Mesenchymal stem cell (in vitro differentiated cells and primary cell): Measurements from ENCODE around the gene PHYHIPL.

Experiments used
- DNase-seq: peaks from one replicate; pipeline ENCODE4 v3.0.0-alpha.2; 2013
- H2AFZ ChIP-seq: one replicate; pipeline ENCODE4 v1.6.1; 2013; ENCODE audit warnings: low read depth, mild to moderate bottlenecking, control low read depth, inconsistent platforms, low read length, moderate library complexity
- H2AK5ac ChIP-seq: 2 replicates; pipeline ENCODE4 v1.6.1; 2013; ENCODE audit warnings: low read length, moderate library complexity, mild to moderate bottlenecking, inconsistent platforms; ENCODE audit not compliant: severe bottlenecking
- H2BK120ac ChIP-seq: one replicate; pipeline ENCODE4 v1.6.1; 2013; ENCODE audit warnings: low read depth, mild to moderate bottlenecking, inconsistent platforms, low read length, moderate library complexity
- H2BK12ac ChIP-seq, 2 experiments: one replicate each; pipeline ENCODE4 v1.6.1; 2013; ENCODE audit warnings: inconsistent platforms in 2 of 2, low read length in 2 of 2, mild to moderate bottlenecking in 2 of 2, moderate library complexity in 2 of 2, control low read depth in 1 of 2
- H2BK15ac ChIP-seq: one replicate; pipeline ENCODE4 v1.6.1; 2013; ENCODE audit warnings: mild to moderate bottlenecking, low read depth, inconsistent platforms; ENCODE audit not compliant: poor library complexity, severe bottlenecking
- H2BK5ac ChIP-seq: 2 replicates; pipeline ENCODE4 v1.6.1; 2013; ENCODE audit warnings: low read depth, mild to moderate bottlenecking, low read length, control low read depth, inconsistent platforms; ENCODE audit not compliant: poor library complexity, severe bottlenecking
- H3K14ac ChIP-seq, 2 experiments: one replicate each; pipeline ENCODE4 v1.6.1; 2013; ENCODE audit warnings: inconsistent platforms in 2 of 2, low read length in 2 of 2, control low read depth in 1 of 2, mild to moderate bottlenecking in 1 of 2, moderate library complexity in 1 of 2
- H3K18ac ChIP-seq, 2 experiments: one replicate each; pipeline ENCODE4 v1.6.1; 2013; ENCODE audit warnings: inconsistent platforms in 2 of 2, low read length in 2 of 2, control low read depth in 1 of 2, low read depth in 1 of 2, mild to moderate bottlenecking in 1 of 2
- H3K23ac ChIP-seq, 2 experiments: one replicate each; pipeline ENCODE4 v1.6.1; 2013; ENCODE audit warnings: inconsistent platforms in 2 of 2, low read length in 2 of 2, mild to moderate bottlenecking in 2 of 2, moderate library complexity in 2 of 2, control low read depth in 1 of 2
- H3K27ac ChIP-seq: 2 replicates; pipeline ENCODE4 v1.5.1; 2013; ENCODE audit warnings: mild to moderate bottlenecking, moderate library complexity, low read length, control low read depth, inconsistent platforms; ENCODE audit not compliant: poor library complexity, severe bottlenecking
- H3K27me3 ChIP-seq, 2 experiments: 2 replicates each; pipeline versions ENCODE4 v1.6.1 to v1.7.0; 2013; ENCODE audit warnings: low read length in 2 of 2, mild to moderate bottlenecking in 2 of 2, moderate library complexity in 2 of 2, control low read depth in 1 of 2, inconsistent platforms in 1 of 2; ENCODE audit not compliant: control insufficient read depth in 1 of 2, insufficient read depth in 1 of 2
- H3K36me3 ChIP-seq, 2 experiments: 2 replicates each; pipeline versions ENCODE4 v1.6.1 to v1.7.0; 2013; ENCODE audit warnings: low read length in 2 of 2, control low read depth in 1 of 2, inconsistent platforms in 1 of 2, low read depth in 1 of 2, mild to moderate bottlenecking in 1 of 2; ENCODE audit not compliant: insufficient read depth in 2 of 2, control insufficient read depth in 1 of 2
- H3K4ac ChIP-seq, 2 experiments: one replicate each; pipeline ENCODE4 v1.6.1; 2013; ENCODE audit warnings: inconsistent platforms in 2 of 2, low read length in 2 of 2, mild to moderate bottlenecking in 2 of 2, moderate library complexity in 2 of 2, control low read depth in 1 of 2, low read depth in 1 of 2
- H3K4me1 ChIP-seq: 2 replicates; pipeline ENCODE4 v1.6.1; 2013; ENCODE audit warnings: low read depth, low read length, control low read depth; ENCODE audit not compliant: control insufficient read depth, insufficient read depth
- H3K4me2 ChIP-seq: 2 replicates; pipeline ENCODE4 v1.6.1; 2013; ENCODE audit warnings: low read length, mild to moderate bottlenecking, inconsistent platforms; ENCODE audit not compliant: poor library complexity, severe bottlenecking
- H3K4me3 ChIP-seq, 2 experiments: 2 replicates each; pipeline versions ENCODE4 v1.5.1 to v1.7.0; 2013; ENCODE audit warnings: low read length in 2 of 2, mild to moderate bottlenecking in 2 of 2, control low read depth in 1 of 2, low read depth in 1 of 2; ENCODE audit not compliant: insufficient read depth in 1 of 2
- H3K79me1 ChIP-seq: replicated peaks from 2 replicates; pipeline ENCODE4 v1.6.1; 2013; ENCODE audit warnings: mild to moderate bottlenecking, control low read depth, low read length, inconsistent platforms; ENCODE audit not compliant: poor library complexity, severe bottlenecking
- H3K9ac ChIP-seq: 2 replicates; pipeline ENCODE4 v1.7.0; 2013; ENCODE audit warnings: mild to moderate bottlenecking, low read length, moderate library complexity
- H3K9me3 ChIP-seq: 2 replicates; pipeline ENCODE4 v1.7.0; 2013; ENCODE audit warnings: mild to moderate bottlenecking, low read length; ENCODE audit not compliant: control insufficient read depth
- H4K8ac ChIP-seq: one replicate; pipeline ENCODE4 v1.6.1; 2013; ENCODE audit warnings: inconsistent platforms, mild to moderate bottlenecking, low read length, moderate library complexity
- H4K91ac ChIP-seq: one replicate; pipeline ENCODE4 v1.6.1; 2013; ENCODE audit warnings: mild to moderate bottlenecking, low read length, inconsistent platforms
- WGBS: methylation state at CpG from one replicate; pipeline ENCODE4 v1.1.7; 2013; ENCODE audit warnings: mixed read lengths; 5-methylcytosine and 5-hydroxymethylcytosine counted together

PHYHIPL gene

DNA sequence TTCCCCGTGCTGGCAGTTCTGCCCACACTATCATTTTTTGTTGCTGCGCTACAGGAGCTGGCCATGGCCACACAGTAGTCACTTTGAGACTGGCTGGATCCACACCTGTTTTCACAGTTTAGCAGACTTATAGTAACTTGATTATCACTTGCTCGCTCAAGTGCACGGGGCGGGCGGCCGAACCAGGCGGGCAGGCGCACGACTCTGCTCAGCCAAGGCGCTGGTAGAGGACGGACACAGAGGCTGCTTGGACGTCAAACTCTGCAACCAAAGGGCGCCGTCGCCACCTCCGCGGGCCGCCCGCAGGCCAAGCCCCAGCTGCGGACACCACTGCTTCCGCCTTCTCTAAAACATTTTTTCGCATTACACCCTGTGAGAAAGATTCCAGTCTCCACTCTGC lies 38.4 kb upstream of the PHYHIPL start:
- Histone ChIP-seq H2BK12ac (no peak overlapping the region), H3K79me1 (no peaks in the 10 kb centered on the region), H3K36me3 (no peaks in the 10 kb centered on the region), H3K23ac (no peak overlapping the region), H4K91ac (no peak overlapping the region), H3K14ac (no peak overlapping the region), H2BK120ac (no peak overlapping the region), H3K9me3 (no peaks in the 10 kb centered on the region), H3K4me2 (no peak overlapping the region), H3K4ac (no peak overlapping the region), H3K4me3 (peak overlapping the region in 1 of 2 experiments; percentile 1), H2AK5ac (no peak overlapping the region), H2BK15ac (no peak overlapping the region), H3K18ac (no peak overlapping the region), H2AFZ (no peak overlapping the region), H3K9ac (no peak overlapping the region), H3K27ac (no peak overlapping the region), H3K27me3 (no peaks in the 10 kb centered on the region), H2BK5ac (no peak overlapping the region), H3K4me1 (no peaks in the 10 kb centered on the region), H4K8ac (no peak overlapping the region)
- WGBS, result 91% methylated on average over 15 of the region's 23 CpGs
- no peak for DNase-seq

DNA sequence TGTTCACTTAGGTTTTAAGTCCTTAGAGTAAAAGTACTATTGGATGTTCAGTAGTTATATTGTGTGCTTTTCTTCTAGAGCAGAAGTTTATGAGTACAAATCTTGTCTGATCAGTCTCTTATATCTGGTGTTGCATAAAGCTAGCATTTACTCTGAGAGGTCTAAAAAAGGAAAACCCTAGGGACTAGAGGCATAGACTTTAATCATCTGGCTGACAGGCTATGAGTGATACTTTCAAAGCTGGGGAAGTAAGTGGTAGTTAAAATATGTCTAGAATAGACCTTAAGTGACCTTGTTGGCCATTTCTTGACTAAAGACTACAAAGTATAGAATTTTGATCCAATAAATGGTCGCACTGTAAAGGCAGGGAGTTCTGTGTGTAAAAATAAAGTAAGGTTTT lies 32.9 kb upstream of the PHYHIPL start:
- DNase-seq, result no peak
- no CpG with 5 or more reads among the region's 1 CpG for WGBS
- no peak overlapping the region for H3K9ac ChIP-seq
- no peak overlapping the region for H2BK15ac ChIP-seq
- H2AK5ac ChIP-seq, result no peak overlapping the region
- H3K4me2 ChIP-seq, result no peak overlapping the region
- H3K27ac ChIP-seq, result no peak overlapping the region
- H4K91ac ChIP-seq, result no peak overlapping the region
- no peaks in the 10 kb centered on the region for H3K36me3 ChIP-seq
- H3K27me3 ChIP-seq, result no peaks in the 10 kb centered on the region
- no peak overlapping the region for H2AFZ ChIP-seq
- no peak overlapping the region for H3K4me3 ChIP-seq
- no peak overlapping the region for H3K4ac ChIP-seq
- H3K14ac ChIP-seq, result no peak overlapping the region
- no peak overlapping the region for H2BK12ac ChIP-seq
- H4K8ac ChIP-seq, result no peak overlapping the region
- H2BK120ac ChIP-seq, result no peak overlapping the region
- H3K23ac ChIP-seq, result no peak overlapping the region
- H2BK5ac ChIP-seq, result no peak overlapping the region
- no peaks in the 10 kb centered on the region for H3K9me3 ChIP-seq
- no peak overlapping the region for H3K18ac ChIP-seq
- no peaks in the 10 kb centered on the region for H3K79me1 ChIP-seq
- H3K4me1 ChIP-seq, result no peaks in the 10 kb centered on the region

DNA sequence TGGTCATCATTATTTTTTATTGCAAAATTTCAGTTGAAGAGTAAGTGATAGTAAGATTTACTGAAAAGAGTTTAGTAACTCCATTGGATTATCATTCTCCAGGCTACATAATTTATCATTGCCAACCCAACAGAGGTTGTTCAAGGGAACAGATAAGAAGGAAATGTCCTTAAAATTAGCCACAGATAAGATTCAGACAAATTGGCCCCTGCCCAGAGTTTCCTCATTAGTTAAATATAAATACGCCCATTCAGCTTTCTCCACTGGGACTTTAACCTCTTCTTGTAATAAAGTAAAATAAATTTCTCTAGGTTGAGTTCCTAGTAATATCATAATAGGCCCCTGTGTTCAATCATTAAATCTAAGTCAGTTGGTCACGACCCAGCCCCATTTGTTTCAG lies 27.7 kb upstream of the PHYHIPL start:
- H3K18ac ChIP-seq, result no peak overlapping the region
- no peaks in the 10 kb centered on the region for H3K79me1 ChIP-seq
- H3K4me2 ChIP-seq, result no peak overlapping the region
- H3K27ac ChIP-seq, result no peak overlapping the region
- no peaks in the 10 kb centered on the region for H3K9me3 ChIP-seq
- no peak overlapping the region for H3K4ac ChIP-seq
- no peak overlapping the region for H2AFZ ChIP-seq
- no peaks in the 10 kb centered on the region for H3K4me1 ChIP-seq
- no peak overlapping the region for H2BK15ac ChIP-seq
- H3K36me3 ChIP-seq, result no peaks in the 10 kb centered on the region
- no peak for DNase-seq
- no peak overlapping the region for H3K23ac ChIP-seq
- H4K91ac ChIP-seq, result no peak overlapping the region
- no peak overlapping the region for H3K9ac ChIP-seq
- no peak overlapping the region for H2AK5ac ChIP-seq
- H2BK120ac ChIP-seq, result no peak overlapping the region
- no peaks in the 10 kb centered on the region for H3K27me3 ChIP-seq
- H2BK12ac ChIP-seq, result no peak overlapping the region
- WGBS, result no CpG with 5 or more reads among the region's 2 CpGs
- H3K4me3 ChIP-seq, result no peak overlapping the region
- H2BK5ac ChIP-seq, result no peak overlapping the region
- H3K14ac ChIP-seq, result no peak overlapping the region
- no peak overlapping the region for H4K8ac ChIP-seq

DNA sequence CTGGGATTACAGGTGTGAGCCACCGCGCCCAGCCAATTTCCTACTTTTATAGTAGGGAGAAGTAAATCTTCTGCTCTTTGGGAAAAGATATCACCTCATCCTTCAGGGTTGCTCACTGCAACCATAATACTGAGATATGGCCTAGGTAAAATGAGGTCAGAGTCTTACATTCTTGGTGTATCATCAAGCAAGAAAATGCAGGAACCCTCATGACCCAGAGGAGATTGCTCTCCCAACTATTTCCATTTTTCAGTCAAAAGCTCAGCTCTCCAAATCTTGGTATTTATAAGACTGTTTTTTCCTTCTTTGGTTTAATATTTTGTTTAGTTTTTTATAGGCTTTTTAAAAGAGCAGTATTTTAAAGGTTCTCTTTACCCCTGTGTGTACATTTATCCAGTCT lies 20.9 kb upstream of the PHYHIPL start:
- WGBS, result no CpG with 5 or more reads among the region's 2 CpGs
- no peak overlapping the region for H2BK120ac ChIP-seq

More for the DNA sequence above, 20.9 kb upstream of the PHYHIPL start:
- no peak overlapping the region for H3K9ac ChIP-seq
- no peak overlapping the region for H3K27ac ChIP-seq
- H3K4ac ChIP-seq, result no peak overlapping the region
- no peak for DNase-seq
- H3K4me2 ChIP-seq, result no peak overlapping the region
- H2AK5ac ChIP-seq, result no peak overlapping the region
- H3K4me3 ChIP-seq, result no peak overlapping the region
- no peaks in the 10 kb centered on the region for H3K9me3 ChIP-seq
- peaks cover 0 to 5% of the 10 kb centered on the region in 2 experiments for H3K27me3 ChIP-seq
- no peak overlapping the region for H2BK5ac ChIP-seq
- no peaks in the 10 kb centered on the region for H3K79me1 ChIP-seq
- no peaks in the 10 kb centered on the region for H3K4me1 ChIP-seq
- H2BK12ac ChIP-seq, result no peak overlapping the region
- no peak overlapping the region for H2AFZ ChIP-seq
- H2BK15ac ChIP-seq, result no peak overlapping the region
- no peak overlapping the region for H3K18ac ChIP-seq
- H3K23ac ChIP-seq, result no peak overlapping the region
- H3K14ac ChIP-seq, result no peak overlapping the region
- no peak overlapping the region for H4K91ac ChIP-seq
- no peak overlapping the region for H4K8ac ChIP-seq
- H3K36me3 ChIP-seq, result no peaks in the 10 kb centered on the region
